ENCODE measurements around the gene SERINC4. TPM values are rescaled to one million over a fixed set of nuclear protein-coding genes. Genes with fewer than 3 reads are reported as not detected.

Gene SERINC4
- total RNA-seq, 6 experiments from 2014 or later, result 0.22 to 0.26 TPM; not detected in 4

DNA sequence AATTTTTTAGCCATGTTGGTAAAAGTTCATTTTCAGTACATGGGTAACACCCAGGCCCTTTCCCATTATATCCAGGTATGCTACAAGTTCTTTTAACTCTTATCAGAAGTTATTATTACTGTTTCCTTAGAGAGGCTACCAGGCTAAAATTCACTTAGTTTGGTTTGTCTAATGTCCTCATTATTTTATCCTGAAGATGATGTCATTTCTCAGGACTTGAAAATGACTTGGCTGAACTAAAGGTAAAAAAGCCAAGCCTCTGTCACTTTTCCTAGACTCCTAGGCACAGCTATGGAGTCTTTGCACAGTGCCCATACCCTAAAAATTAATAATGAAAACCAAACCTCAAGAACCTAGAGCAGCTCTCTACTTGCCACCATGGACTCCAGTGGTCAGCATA lies 27.4 kb downstream of the SERINC4 start:
- H3K4me3 ChIP-seq, result no peak overlapping the region
- DNase-seq, result no peak
- H3K27me3 ChIP-seq, result no peaks in the 10 kb centered on the region
- no peaks in the 10 kb centered on the region for H3K9me3 ChIP-seq
- intact Hi-C loops (cut with DNase I), result no loop called here
- H3K4me1 ChIP-seq, result peaks cover 0 to 4% (median 1%) of the 10 kb centered on the region in 4 donors
- H3K27ac ChIP-seq, result no peak overlapping the region
- H3K36me3 ChIP-seq, result peaks cover 15 to 62% (median 43%) of the 10 kb centered on the region in 4 donors
- ATAC-seq, result no peak
- TF ChIP-seq POLR2A (IDR thresholded peaks at IDR 0.05) (no peak), CTCF (IDR thresholded peaks at IDR 0.05) (no peak)

- DNase-seq, result no peak
Measured at GRCh38 chr15:43771816-43772215, 28.2 kb downstream of the SERINC4 start.

DNA sequence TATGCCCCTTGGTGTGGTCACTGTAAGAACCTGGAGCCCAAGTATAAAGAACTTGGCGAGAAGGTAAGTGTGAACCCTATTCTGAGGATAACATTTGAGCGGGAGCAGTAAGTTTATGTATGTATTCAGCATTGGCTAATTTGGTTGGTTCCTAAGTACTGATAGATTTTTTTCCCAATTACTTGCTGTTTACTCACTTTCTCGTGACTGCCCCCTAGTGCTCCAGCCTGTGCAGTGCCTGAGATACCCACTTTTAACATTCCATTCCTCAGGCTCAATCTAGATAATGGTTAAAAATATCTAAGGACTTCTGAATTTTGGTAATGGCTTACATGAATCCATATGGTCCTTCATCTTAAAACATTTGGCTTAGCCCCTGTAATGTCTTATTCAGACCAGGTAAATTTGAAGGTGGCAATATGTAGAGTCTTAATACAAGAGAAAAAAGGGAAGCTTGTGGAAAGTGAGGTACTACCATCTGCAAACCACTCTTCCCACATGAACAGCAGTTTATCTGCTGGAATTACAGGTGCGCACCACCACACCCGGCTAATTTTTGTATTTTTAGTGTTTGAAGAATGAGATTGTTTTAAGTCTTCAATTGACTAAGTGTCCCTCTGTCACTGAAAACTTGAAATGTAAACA lies 30.3 kb downstream of the SERINC4 start:
- TF ChIP-seq CTCF (IDR thresholded peaks at IDR 0.05) (peak; percentile 58 to 77 (median 74)), POLR2A (IDR thresholded peaks at IDR 0.05) (no peak)
- intact Hi-C loops (cut with DNase I), result no loop called here
- peak; percentile 66 to 79 (median 73) for ATAC-seq
- Histone ChIP-seq H3K27me3 (no peaks in the 10 kb centered on the region), H3K27ac (no peak overlapping the region), H3K9me3 (no peaks in the 10 kb centered on the region), H3K4me3 (no peak overlapping the region), H3K36me3 (peaks cover 26 to 91% (median 62%) of the 10 kb centered on the region in 4 donors), H3K4me1 (no peaks in the 10 kb centered on the region)
- no peak for DNase-seq
- 59% methylated on average over 5 of the region's 5 CpGs for WGBS (ENCODE audit: insufficient coverage, low coverage, low lambda C conversion rate, missing lambda C conversion rate)

More at GRCh38 chr15:43771816-43772215, 28.2 kb downstream of the SERINC4 start:
- H3K4me1 ChIP-seq, result peaks cover 0 to 4% (median 0%) of the 10 kb centered on the region in 4 donors
- ATAC-seq, result no peak
- peaks cover 16 to 70% (median 47%) of the 10 kb centered on the region in 4 donors for H3K36me3 ChIP-seq
- no peak overlapping the region for H3K4me3 ChIP-seq
- H3K27ac ChIP-seq, result no peak overlapping the region
- no peak for TF ChIP-seq POLR2A (IDR thresholded peaks at IDR 0.05)
- 69% methylated on average over 2 of the region's 2 CpGs for WGBS (ENCODE audit: insufficient coverage, low coverage, low lambda C conversion rate, missing lambda C conversion rate)
- intact Hi-C loops (cut with DNase I), result no loop called here
- no peaks in the 10 kb centered on the region for H3K27me3 ChIP-seq
- no peaks in the 10 kb centered on the region for H3K9me3 ChIP-seq

DNA sequence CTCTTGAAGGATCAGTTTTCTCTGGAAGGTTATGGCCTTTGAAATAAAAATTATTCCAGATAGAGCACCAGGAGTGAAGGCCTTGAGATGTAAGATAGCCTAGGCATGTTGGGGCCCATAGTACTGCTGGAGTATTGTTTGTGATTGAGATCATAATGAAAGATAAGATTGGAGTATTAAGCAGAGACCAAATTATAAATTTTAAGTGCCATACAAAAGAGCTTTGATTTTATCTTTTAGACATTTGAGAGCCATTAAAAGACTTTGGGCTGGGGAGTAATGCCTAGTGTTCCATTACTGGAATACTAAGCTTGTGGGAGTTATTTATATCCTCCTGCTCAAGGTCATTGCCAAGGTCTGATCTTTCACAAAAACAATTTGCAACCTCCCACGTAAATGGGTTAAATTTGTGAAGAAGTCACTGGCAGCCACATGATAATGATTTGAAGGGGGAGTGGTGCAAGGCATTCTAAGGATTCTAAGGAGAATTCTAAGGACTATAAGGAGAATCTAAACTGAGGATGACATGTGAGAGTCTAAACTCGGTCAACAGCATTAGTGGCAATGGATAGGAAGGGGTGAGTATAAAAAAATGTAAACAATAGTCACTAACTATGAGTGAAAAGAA lies 36.1 kb downstream of the SERINC4 start:
- WGBS (ENCODE audit: insufficient coverage, low coverage, low lambda C conversion rate, missing lambda C conversion rate), result 68% methylated on average over 2 of the region's 2 CpGs
- ATAC-seq (no peak), DNase-seq (no peak)
- no peak overlapping the region for H3K27ac ChIP-seq
- H3K9me3 ChIP-seq, result no peaks in the 10 kb centered on the region
- no peak for TF ChIP-seq CTCF (IDR thresholded peaks at IDR 0.05)
- no peak for TF ChIP-seq POLR2A (IDR thresholded peaks at IDR 0.05)
- intact Hi-C loops (cut with DNase I), result no loop called here
- H3K4me3 ChIP-seq, result no peak overlapping the region
- H3K27me3 ChIP-seq, result no peaks in the 10 kb centered on the region
- H3K36me3 ChIP-seq, result peaks cover 15 to 100% (median 65%) of the 10 kb centered on the region in 4 donors
- H3K4me1 ChIP-seq, result no peaks in the 10 kb centered on the region

- no peaks in the 10 kb centered on the region for H3K27me3 ChIP-seq
- H3K4me1 ChIP-seq, result no peaks in the 10 kb centered on the region
- no peaks in the 10 kb centered on the region for H3K9me3 ChIP-seq
- DNase-seq (no peak), ATAC-seq (no peak)
- TF ChIP-seq CTCF (IDR thresholded peaks at IDR 0.05) (no peak), POLR2A (IDR thresholded peaks at IDR 0.05) (no peak)
- no peak overlapping the region for H3K4me3 ChIP-seq
- intact Hi-C loops (cut with DNase I), result no loop called here
- 76% methylated on average over 4 of the region's 6 CpGs for WGBS (ENCODE audit: insufficient coverage, low coverage, low lambda C conversion rate, missing lambda C conversion rate)
- no peak overlapping the region for H3K27ac ChIP-seq
- H3K36me3 ChIP-seq, result peaks cover 15 to 100% (median 64%) of the 10 kb centered on the region in 4 donors
Measured at GRCh38 chr15:43762824-43763223, 37.2 kb downstream of the SERINC4 start.

All from right lobe of liver (tissue), 6 donors.